K562 (cell line): ENCODE data around the gene KCNJ14. TPM values are rescaled to one million over a fixed set of nuclear protein-coding genes. Genes with fewer than 3 reads are reported as not detected.

Experiments used
- CBFA2T3 ChIP-seq: fragments of 450-650 bp; IDR thresholded peaks from 2 replicates; pipeline ENCODE4 v1.6.1; 2017
- CREM ChIP-seq: IDR thresholded peaks from 2 replicates; pipeline ENCODE4 v1.6.1; 2014; ENCODE audit warnings: antibody characterized with exemption, low read depth
- DDX20 ChIP-seq: fragments of 450-650 bp; IDR thresholded peaks from 2 replicates; pipeline ENCODE4 v1.6.1; 2016; ENCODE audit warnings: missing genetic modification characterization, low read depth, mild to moderate bottlenecking, missing compliant biosample characterization, moderate library complexity
- KLF6 ChIP-seq: fragments of 250-450 bp; sonication (Bioruptor Pico); IDR thresholded peaks from 2 replicates; pipeline ENCODE4 v1.4.0; 2020; ENCODE audit warnings: mild to moderate bottlenecking, moderate library complexity, borderline replicate concordance
- PRPF4 ChIP-seq: fragments of 200-400 bp; formaldehyde crosslinking; IDR thresholded peaks from one replicate; pipeline ENCODE4 v1.6.1; 2017; ENCODE audit warnings: low read length, low read depth, mild to moderate bottlenecking; ENCODE audit not compliant: insufficient read depth, poor library complexity, severe bottlenecking
- PTRF ChIP-seq: fragments of 450-650 bp; IDR thresholded peaks from 2 replicates; pipeline ENCODE4 v1.6.1; 2016; ENCODE audit warnings: mild to moderate bottlenecking, missing genetic modification characterization, missing compliant biosample characterization
- SMAD1 ChIP-seq: fragments of 150-350 bp; IDR thresholded peaks from 2 replicates; pipeline ENCODE4 v1.6.1; 2014; ENCODE audit warnings: low read length, low read depth; ENCODE audit not compliant: partially characterized antibody
- SREBF2 ChIP-seq: sonication (generic); formaldehyde crosslinking; IDR thresholded peaks from 2 replicates; pipeline ENCODE4 v1.4.0; 2020; ENCODE audit warnings: mild to moderate bottlenecking, missing genetic modification reagents
- STAT5A ChIP-seq: IDR thresholded peaks from 2 replicates; pipeline ENCODE4 v1.6.1; 2012; ENCODE audit warnings: low read length, inconsistent platforms, borderline replicate concordance
- TRIM28 ChIP-seq: fragments of 450-650 bp; IDR thresholded peaks from 2 replicates; pipeline ENCODE4 v1.6.1; 2017
- ZKSCAN1 ChIP-seq: fragments of 150-350 bp; IDR thresholded peaks from 2 replicates; pipeline ENCODE4 v1.6.1; 2016; ENCODE audit warnings: low read depth, low read length
- polyA plus RNA-seq, 8 experiments: library from polyadenylated mRNA; depleted of rRNA in 4 of 8; stranded (reverse) in 5 of 8; unstranded in 3 of 8; fragments of >200 nt; fragmentation: Nextera tagmentation in 2 of 8; fragmentation: Illumina TruSeq in 1 of 8; extraction: Ambion mirVana in 2 of 8; extraction: Trizol in 1 of 8; gene quantifications; 2 replicates each; pipeline versions ENCODE4 v1.2.1 to v1.2.3, GENCODE V29; 2011 to 2014; ENCODE audit warnings: inconsistent platforms in 1 of 8, missing spikeins in 1 of 8
- total RNA-seq, 7 experiments: library from RNA; depleted of rRNA in 6 of 7; stranded (reverse); fragments of >200 nt in 6 of 7; fragmentation: Illumina TruSeq in 2 of 7; extraction: Trizol in 2 of 7; gene quantifications; 2 replicates each; pipeline versions ENCODE4 v1.2.1 to v1.2.3, GENCODE V29; 2011 to 2021; ENCODE audit warnings: low replicate concordance in 1 of 7
- TF ChIP-seq, protein P1 (sequence below): fragments of 450-650 bp; IDR thresholded peaks from 2 replicates; pipeline ENCODE4 v1.6.1; 2016; ENCODE audit warnings: borderline replicate concordance
- TF ChIP-seq, protein P2 (sequence below), 2 experiments: fragments of 450-650 bp in 1 of 2; sonication (generic) in 1 of 2; formaldehyde crosslinking in 1 of 2; IDR thresholded peaks; 2 replicates each; pipeline versions ENCODE4 v1.7.1 to v1.9.0; 2016 to 2022; ENCODE audit warnings: inconsistent platforms in 1 of 2, mild to moderate bottlenecking in 1 of 2, missing genetic modification reagents in 1 of 2
- TF ChIP-seq, protein P3 (sequence below): fragments of 250-450 bp; sonication (Bioruptor Pico); IDR thresholded peaks from 2 replicates; pipeline ENCODE4 v1.8.0; 2022; ENCODE audit warnings: moderate library complexity, mild to moderate bottlenecking, inconsistent platforms

KCNJ14 gene
- total and polyA plus RNA-seq, 9 of the 15 experiments (the other 6 are each of a cell fraction or from before 2014, with no cell fraction given) = 0.15 to 1.6 (median 0.49) TPM

DNA sequence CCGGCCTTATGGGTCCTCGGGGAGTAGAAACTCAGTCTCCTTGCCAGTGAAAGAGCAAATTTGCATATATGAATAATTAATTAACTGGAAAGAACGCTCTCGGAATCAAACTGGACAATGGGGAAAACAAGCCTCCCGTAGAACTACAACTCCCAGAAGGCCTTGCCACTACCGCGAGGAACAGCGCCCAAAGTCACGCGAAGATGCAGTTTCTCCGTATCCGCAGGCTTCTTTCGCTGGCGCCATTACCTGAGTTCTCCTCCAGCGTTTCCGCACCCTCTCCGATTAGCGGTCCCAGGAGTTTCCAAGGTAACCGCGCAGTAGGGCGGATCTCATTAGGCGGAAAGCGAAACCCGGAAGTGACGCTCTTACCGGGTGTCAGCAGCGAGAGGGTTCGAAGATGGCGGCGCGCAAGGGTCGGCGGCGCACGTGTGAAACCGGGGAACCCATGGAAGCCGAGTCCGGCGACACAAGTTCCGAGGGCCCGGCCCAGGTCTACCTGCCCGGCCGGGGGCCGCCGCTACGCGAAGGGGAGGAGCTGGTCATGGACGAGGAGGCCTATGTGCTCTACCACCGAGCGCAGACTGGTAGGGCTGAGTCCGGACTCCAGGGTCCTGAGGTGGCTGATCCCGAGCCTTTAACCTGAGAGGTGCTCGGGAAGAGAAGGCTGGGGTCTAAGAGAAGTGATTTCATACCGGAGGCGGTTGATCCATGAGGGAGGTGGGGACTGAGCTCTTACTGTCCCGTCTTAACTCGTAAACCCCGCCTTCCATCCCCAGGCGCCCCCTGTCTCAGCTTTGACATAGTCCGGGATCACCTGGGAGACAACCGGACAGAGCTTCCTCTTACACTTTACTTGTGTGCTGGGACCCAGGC, 9.5 kb upstream of the KCNJ14 start, which contains the start of gene GRWD1 (continued):
- TF ChIP-seq DDX20 (tag) (no peak), CBFA2T3 (no peak), SREBF2 (CRISPR knock-in tag) (0 out of 2 replicates have a peak, but pooled peaks have one; percentile 78), PRPF4 (no peak), STAT5A (peak; percentile 36; the same call in 1 of the 2 replicates), PTRF (tag) (no peak), KLF6 (CRISPR knock-in tag) (0 out of 2 replicates have a peak, but pooled peaks have one; percentile 9), SMAD1 (no peak), ZKSCAN1 (0 out of 2 replicates have a peak, but pooled peaks have one; percentile 9), CREM (peak; percentile 98), TRIM28 (peak; percentile 14; the same call in 1 of the 2 replicates)
- TF ChIP-seq, protein P1, sequence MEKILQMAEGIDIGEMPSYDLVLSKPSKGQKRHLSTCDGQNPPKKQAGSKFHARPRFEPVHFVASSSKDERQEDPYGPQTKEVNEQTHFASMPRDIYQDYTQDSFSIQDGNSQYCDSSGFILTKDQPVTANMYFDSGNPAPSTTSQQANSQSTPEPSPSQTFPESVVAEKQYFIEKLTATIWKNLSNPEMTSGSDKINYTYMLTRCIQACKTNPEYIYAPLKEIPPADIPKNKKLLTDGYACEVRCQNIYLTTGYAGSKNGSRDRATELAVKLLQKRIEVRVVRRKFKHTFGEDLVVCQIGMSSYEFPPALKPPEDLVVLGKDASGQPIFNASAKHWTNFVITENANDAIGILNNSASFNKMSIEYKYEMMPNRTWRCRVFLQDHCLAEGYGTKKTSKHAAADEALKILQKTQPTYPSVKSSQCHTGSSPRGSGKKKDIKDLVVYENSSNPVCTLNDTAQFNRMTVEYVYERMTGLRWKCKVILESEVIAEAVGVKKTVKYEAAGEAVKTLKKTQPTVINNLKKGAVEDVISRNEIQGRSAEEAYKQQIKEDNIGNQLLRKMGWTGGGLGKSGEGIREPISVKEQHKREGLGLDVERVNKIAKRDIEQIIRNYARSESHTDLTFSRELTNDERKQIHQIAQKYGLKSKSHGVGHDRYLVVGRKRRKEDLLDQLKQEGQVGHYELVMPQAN = peak; percentile 100
- TF ChIP-seq, protein P2, sequence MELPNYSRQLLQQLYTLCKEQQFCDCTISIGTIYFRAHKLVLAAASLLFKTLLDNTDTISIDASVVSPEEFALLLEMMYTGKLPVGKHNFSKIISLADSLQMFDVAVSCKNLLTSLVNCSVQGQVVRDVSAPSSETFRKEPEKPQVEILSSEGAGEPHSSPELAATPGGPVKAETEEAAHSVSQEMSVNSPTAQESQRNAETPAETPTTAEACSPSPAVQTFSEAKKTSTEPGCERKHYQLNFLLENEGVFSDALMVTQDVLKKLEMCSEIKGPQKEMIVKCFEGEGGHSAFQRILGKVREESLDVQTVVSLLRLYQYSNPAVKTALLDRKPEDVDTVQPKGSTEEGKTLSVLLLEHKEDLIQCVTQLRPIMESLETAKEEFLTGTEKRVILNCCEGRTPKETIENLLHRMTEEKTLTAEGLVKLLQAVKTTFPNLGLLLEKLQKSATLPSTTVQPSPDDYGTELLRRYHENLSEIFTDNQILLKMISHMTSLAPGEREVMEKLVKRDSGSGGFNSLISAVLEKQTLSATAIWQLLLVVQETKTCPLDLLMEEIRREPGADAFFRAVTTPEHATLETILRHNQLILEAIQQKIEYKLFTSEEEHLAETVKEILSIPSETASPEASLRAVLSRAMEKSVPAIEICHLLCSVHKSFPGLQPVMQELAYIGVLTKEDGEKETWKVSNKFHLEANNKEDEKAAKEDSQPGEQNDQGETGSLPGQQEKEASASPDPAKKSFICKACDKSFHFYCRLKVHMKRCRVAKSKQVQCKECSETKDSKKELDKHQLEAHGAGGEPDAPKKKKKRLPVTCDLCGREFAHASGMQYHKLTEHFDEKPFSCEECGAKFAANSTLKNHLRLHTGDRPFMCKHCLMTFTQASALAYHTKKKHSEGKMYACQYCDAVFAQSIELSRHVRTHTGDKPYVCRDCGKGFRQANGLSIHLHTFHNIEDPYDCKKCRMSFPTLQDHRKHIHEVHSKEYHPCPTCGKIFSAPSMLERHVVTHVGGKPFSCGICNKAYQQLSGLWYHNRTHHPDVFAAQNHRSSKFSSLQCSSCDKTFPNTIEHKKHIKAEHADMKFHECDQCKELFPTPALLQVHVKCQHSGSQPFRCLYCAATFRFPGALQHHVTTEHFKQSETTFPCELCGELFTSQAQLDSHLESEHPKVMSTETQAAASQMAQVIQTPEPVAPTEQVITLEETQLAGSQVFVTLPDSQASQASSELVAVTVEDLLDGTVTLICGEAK (IDR thresholded peaks at IDR 0.05) = peak; percentile 94
- TF ChIP-seq, protein P2 (CRISPR knock-in tag; IDR thresholded peaks at IDR 0.05) = no peak
- TF ChIP-seq, protein P3, sequence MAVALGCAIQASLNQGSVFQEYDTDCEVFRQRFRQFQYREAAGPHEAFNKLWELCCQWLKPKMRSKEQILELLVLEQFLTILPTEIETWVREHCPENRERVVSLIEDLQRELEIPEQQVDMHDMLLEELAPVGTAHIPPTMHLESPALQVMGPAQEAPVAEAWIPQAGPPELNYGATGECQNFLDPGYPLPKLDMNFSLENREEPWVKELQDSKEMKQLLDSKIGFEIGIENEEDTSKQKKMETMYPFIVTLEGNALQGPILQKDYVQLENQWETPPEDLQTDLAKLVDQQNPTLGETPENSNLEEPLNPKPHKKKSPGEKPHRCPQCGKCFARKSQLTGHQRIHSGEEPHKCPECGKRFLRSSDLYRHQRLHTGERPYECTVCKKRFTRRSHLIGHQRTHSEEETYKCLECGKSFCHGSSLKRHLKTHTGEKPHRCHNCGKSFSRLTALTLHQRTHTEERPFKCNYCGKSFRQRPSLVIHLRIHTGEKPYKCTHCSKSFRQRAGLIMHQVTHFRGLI (CRISPR knock-in tag) = no peak
